Adrenal gland (tissue), 12 donors: ENCODE data around the gene BPIFB6. TPM values are rescaled to one million over a fixed set of nuclear protein-coding genes. Genes with fewer than 3 reads are reported as not detected.

Source experiments
- DNase-seq, 7 donors: peaks; one replicate each; pipeline ENCODE4 v3.0.0-alpha.2; 2019 to 2020
- H3K27ac ChIP-seq, 5 donors: fragments of 200-600 bp; sonication (generic) in 4 of 5; 1 replicate in 3 of 5; 2 replicates in 2 of 5; pipeline versions ENCODE4 v1.5.1 to v1.8.0; 2016 to 2020; ENCODE audit warnings: mild to moderate bottlenecking in 1 of 5
- H3K27me3 ChIP-seq: fragments of 200-600 bp; 2 replicates; pipeline ENCODE4 v1.8.0; 2021
- H3K36me3 ChIP-seq, 2 donors: fragments of 200-600 bp; replicated peaks in 1 of 2; 1 replicate in 1 of 2; 2 replicates in 1 of 2; pipeline versions ENCODE4 v1.5.1 to v1.8.0; 2018 to 2022
- H3K4me1 ChIP-seq, 2 donors: fragments of 200-600 bp; replicated peaks in 1 of 2; 1 replicate in 1 of 2; 2 replicates in 1 of 2; pipeline versions ENCODE4 v1.5.1 to v1.8.0; 2018 to 2021
- H3K4me3 ChIP-seq, 4 donors: fragments of 200-600 bp; sonication (generic) in 3 of 4; one replicate each; pipeline ENCODE4 v1.5.1; 2016 to 2018
- H3K9me3 ChIP-seq, 3 donors: fragments of 200-600 bp; sonication (generic) in 1 of 3; replicated peaks in 1 of 3; 1 replicate in 2 of 3; 2 replicates in 1 of 3; pipeline versions ENCODE4 v1.5.1 to v1.8.0; 2016 to 2021
- POLR2A ChIP-seq, 2 donors: fragments of 450-650 bp; IDR thresholded peaks; one replicate each; pipeline ENCODE4 v1.6.1; 2017; ENCODE audit warnings: antibody characterized with exemption in 2 of 2, mild to moderate bottlenecking in 2 of 2, moderate library complexity in 1 of 2
- WGBS, 4 donors: extraction: QIAGEN DNeasy Blood & Tissue Kit in 2 of 4; methylation state at CpG; one replicate each; pipeline versions ENCODE4 v1.1.5 to v1.1.7; 2013 to 2017; 5-methylcytosine and 5-hydroxymethylcytosine counted together
- intact Hi-C, 2 donors: fragments of 100-400 bp; cut with DNase I; formaldehyde crosslinking; loops; one replicate each; pipeline versions ENCODE4 v1.14.1 to v1.15.0; 2022 to 2023
- polyA plus RNA-seq, 3 donors: library from polyadenylated mRNA; stranded (reverse); fragments of 200-250 nt in 2 of 3; fragments of 350-450 nt in 1 of 3; fragmentation: Illumina TruSeq in 1 of 3; extraction: RNeasy Lipid Tissue Mini Kit (QIAGEN cat#74804) in 1 of 3; gene quantifications; one replicate each; pipeline ENCODE4 v1.2.3, GENCODE V29; 2013 to 2014
- total RNA-seq, 9 donors: library from RNA; depleted of rRNA in 4 of 9; stranded (reverse); fragments of >200 nt in 4 of 9; fragments of 120-200 nt in 1 of 9; fragmentation: NEBNext Ultra II Directional in 1 of 9; extraction: Animal tissue kit (Norgen Biotek cat#: 25700) in 1 of 9; gene quantifications; one replicate each; pipeline versions ENCODE4 v1.1.0 to v1.2.4, GENCODE V29; 2013 to 2023
- TF ChIP-seq, protein P1 (sequence below), 6 experiments: fragments of 450-650 bp in 4 of 6; fragments of 200-600 bp in 2 of 6; sonication (generic) in 1 of 6; IDR thresholded peaks; 1 replicate in 5 of 6; 2 replicates in 1 of 6; pipeline versions ENCODE4 v1.5.1 to v1.8.0; 2016 to 2021; ENCODE audit warnings: antibody characterized with exemption in 6 of 6, mild to moderate bottlenecking in 2 of 6, moderate library complexity in 1 of 6
- donor health status: healthy with polysubstance abuse.
- donor health status: Bipolar disorder and iron deficiency.
- donor health status: DM: yes; HTN: yes; CAD: no.
- donor health status: DM: no; HTN: no; CAD: no.
- donor health status: DM: no; HTN: no; CAD: no.
- donor health status: DM: yes; HTN: yes; CAD: no.

Gene BPIFB6
- total and polyA plus RNA-seq, 12 donors, result not detected

DNA sequence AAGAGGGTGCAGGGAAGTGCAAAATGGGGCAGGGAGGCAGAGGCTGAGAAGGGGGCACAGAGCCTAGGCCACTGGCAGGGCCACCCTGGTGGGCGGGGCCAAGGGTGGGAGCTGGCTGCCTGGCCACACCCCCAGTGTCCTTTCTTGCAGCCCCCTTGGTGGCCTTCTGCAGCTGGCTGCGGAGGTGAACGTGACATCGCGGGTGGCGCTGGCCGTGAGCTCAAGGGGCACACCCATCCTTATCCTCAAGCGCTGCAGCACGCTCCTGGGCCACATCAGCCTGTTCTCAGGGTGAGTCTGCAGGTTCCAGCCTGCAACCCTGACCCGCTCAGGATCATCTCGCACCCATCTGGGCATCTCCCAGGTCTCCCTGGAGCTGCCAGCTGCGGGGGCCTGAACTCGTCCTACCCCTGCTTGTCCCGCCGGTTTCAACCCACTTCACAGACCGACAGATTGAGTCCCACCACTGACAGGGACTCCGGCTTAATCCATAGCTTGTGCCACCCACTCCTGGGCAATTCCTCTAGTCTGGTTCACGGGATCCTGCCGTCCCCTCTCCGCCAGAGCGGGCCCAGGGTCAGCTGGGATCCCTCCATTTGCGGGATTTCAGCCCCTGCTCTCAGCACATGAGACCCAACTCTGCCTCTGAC is 28.4 kb downstream of the BPIFB6 start:
- H3K36me3 ChIP-seq, result no peaks in the 10 kb centered on the region
- no peaks in the 10 kb centered on the region for H3K27me3 ChIP-seq
- no peak overlapping the region for H3K27ac ChIP-seq
- no peak for DNase-seq
- intact Hi-C loops, result no loop called here
- no peak for TF ChIP-seq POLR2A (IDR thresholded peaks at IDR 0.05)
- 88 to 90% (median 89%) methylated on average over 11 to 22 of the region's 22 CpGs for WGBS, 4 donors
- H3K9me3 ChIP-seq, result no peaks in the 10 kb centered on the region
- H3K4me3 ChIP-seq, result no peak overlapping the region
- H3K4me1 ChIP-seq, result no peaks in the 10 kb centered on the region

DNA sequence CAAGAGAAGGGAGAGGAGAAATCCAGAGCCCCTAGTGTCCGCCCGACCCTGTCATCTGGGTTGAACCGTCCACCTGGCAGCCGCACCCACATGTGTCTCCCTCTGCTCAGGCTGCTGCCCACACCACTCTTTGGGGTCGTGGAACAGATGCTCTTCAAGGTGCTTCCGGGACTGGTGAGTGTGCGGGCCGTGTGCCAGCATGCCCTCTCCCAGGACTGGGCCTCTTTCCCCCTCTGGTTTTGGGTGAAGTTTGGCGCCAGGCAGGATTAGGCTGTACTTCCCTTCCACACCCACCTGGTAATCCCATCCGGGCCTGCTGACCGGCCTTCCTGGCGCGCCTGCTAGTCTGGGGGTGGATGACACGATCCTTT is 30.2 kb downstream of the BPIFB6 start:
- Histone ChIP-seq H3K27me3 (no peaks in the 10 kb centered on the region), H3K4me3 (no peak overlapping the region), H3K36me3 (no peaks in the 10 kb centered on the region), H3K27ac (no peak overlapping the region), H3K9me3 (no peaks in the 10 kb centered on the region), H3K4me1 (no peaks in the 10 kb centered on the region)
- intact Hi-C loops, result no loop called here
- no peak for DNase-seq
- 89 to 92% (median 91%) methylated on average over 7 to 14 of the region's 14 CpGs for WGBS, 4 donors
- TF ChIP-seq POLR2A (IDR thresholded peaks at IDR 0.05), result no peak
- TF ChIP-seq, protein P1, sequence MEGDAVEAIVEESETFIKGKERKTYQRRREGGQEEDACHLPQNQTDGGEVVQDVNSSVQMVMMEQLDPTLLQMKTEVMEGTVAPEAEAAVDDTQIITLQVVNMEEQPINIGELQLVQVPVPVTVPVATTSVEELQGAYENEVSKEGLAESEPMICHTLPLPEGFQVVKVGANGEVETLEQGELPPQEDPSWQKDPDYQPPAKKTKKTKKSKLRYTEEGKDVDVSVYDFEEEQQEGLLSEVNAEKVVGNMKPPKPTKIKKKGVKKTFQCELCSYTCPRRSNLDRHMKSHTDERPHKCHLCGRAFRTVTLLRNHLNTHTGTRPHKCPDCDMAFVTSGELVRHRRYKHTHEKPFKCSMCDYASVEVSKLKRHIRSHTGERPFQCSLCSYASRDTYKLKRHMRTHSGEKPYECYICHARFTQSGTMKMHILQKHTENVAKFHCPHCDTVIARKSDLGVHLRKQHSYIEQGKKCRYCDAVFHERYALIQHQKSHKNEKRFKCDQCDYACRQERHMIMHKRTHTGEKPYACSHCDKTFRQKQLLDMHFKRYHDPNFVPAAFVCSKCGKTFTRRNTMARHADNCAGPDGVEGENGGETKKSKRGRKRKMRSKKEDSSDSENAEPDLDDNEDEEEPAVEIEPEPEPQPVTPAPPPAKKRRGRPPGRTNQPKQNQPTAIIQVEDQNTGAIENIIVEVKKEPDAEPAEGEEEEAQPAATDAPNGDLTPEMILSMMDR (IDR thresholded peaks at IDR 0.05), result no peak

DNA sequence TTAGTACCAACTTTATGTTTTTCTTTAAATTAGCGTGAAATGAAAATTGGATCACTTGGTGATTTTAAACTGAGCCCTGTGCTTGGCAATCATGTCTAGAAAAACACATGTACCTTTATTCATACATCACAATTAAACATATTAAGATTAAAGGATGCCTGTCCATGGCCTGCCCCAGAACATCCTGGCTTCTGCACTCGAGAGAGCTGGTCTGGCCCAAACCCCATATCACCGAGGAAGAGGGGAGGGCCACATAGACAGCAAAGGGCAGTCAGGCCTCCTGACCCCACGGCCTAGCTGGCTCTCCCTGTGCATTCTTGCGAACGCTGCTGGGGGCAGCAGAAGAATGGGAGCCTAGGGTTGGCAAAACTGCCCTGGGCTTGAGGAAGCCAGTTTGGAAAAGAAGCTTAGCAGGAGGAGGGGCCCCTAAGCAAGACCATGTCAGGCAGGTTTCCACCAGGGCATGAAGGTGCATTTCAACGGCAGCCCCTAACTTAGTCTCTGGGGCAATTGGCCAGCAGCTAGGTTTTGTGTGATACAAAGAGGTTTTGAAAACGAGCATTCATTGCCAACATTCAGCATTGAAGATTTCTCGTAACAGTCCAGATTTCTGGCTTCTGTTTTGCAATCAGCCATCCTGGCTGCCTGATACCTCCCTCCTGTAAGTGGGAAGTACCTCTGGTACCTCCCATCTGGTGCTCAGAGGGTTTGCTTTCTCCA is 30.8 kb downstream of the BPIFB6 start:
- no peak overlapping the region for H3K27ac ChIP-seq
- H3K27me3 ChIP-seq, result no peaks in the 10 kb centered on the region
- H3K9me3 ChIP-seq, result no peaks in the 10 kb centered on the region
- no peaks in the 10 kb centered on the region for H3K4me1 ChIP-seq
- no peak for TF ChIP-seq POLR2A (IDR thresholded peaks at IDR 0.05)
- TF ChIP-seq, protein P1 (IDR thresholded peaks at IDR 0.05), result no peak
- no peaks in the 10 kb centered on the region for H3K36me3 ChIP-seq
- intact Hi-C loops, result no loop called here
- no peak overlapping the region for H3K4me3 ChIP-seq
- DNase-seq, result no peak
- 56 to 68% (median 64%) methylated on average over 7 to 9 of the region's 9 CpGs for WGBS, 4 donors

DNA sequence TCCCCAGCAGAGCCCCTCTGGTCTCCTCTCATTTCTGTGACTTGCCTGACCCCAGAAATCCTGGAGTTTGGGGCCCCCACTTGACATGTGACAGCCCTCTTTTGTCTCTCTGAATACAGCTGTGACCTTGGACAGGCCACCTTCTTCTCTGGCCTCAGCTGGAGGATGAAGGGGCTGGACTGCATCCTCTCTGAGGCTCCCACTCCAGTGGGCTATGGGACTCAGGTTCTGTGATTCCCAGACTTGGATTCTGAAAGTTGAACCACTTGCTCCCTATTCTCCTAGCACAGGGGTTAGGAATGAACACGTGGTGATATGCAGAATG is 31.3 kb downstream of the BPIFB6 start:
- TF ChIP-seq POLR2A (IDR thresholded peaks at IDR 0.05), result no peak
- TF ChIP-seq, protein P1 (IDR thresholded peaks at IDR 0.05), result no peak
- WGBS, 4 donors, result 74 to 86% methylated on average over 1 of the region's 1 CpG; no CpG with 5 or more reads in 2 of the 4 donors
- Histone ChIP-seq H3K4me1 (no peaks in the 10 kb centered on the region), H3K27me3 (no peaks in the 10 kb centered on the region), H3K4me3 (no peak overlapping the region), H3K27ac (no peak overlapping the region), H3K36me3 (no peaks in the 10 kb centered on the region), H3K9me3 (no peaks in the 10 kb centered on the region)
- intact Hi-C loops, result no loop called here
- DNase-seq, result no peak

DNA sequence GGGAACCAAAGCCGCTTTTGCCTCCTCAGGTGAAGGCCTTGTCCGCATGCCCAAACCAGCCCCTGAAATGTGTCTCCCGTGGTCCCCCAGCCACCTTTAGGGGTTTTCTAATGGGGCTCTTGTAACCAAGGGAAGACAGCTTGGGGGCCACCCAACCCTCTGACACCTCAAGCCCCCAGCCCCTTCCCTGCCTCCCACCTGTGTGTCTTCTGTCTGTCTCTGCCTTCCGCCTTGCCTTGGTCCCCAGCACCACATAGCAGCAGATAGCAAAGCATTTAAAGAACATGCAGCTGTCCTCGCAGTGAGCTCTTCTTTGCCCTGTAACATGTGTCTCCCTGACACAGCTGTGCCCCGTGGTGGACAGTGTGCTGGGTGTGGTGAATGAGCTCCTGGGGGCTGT is 31.8 kb downstream of the BPIFB6 start:
- Histone ChIP-seq H3K4me3 (no peak overlapping the region), H3K27ac (no peak overlapping the region), H3K27me3 (no peaks in the 10 kb centered on the region), H3K36me3 (no peaks in the 10 kb centered on the region), H3K4me1 (no peaks in the 10 kb centered on the region), H3K9me3 (no peaks in the 10 kb centered on the region)
- no peak for DNase-seq
- WGBS, 4 donors, result 88 to 98% (median 90%) methylated on average over 4 to 6 of the region's 6 CpGs
- TF ChIP-seq, protein P1 (IDR thresholded peaks at IDR 0.05), result no peak
- TF ChIP-seq POLR2A (IDR thresholded peaks at IDR 0.05), result no peak
- intact Hi-C loops, result no loop called here
